Small intestine (tissue), 7 donors: ENCODE results near the gene KANSL1. TPM values are rescaled to one million over a fixed set of nuclear protein-coding genes. Genes with fewer than 3 reads are reported as not detected.

Source experiments
- DNase-seq, 2 donors: peaks; one replicate each; pipeline versions ENCODE4 v3.0.0 to v3.0.0-alpha.2; 2013
- FAIRE-seq: peaks from 2 replicates; lab custom pipeline; 2012; peaks lifted over from hg19 to GRCh38; lab: Jason Lieb, UNC
- H3K27ac ChIP-seq, 3 donors: one replicate each; pipeline ENCODE4 v1.5.1; 2013; ENCODE audit warnings: low read length in 2 of 3, mild to moderate bottlenecking in 2 of 3, control low read depth in 1 of 3, inconsistent platforms in 1 of 3, low read depth in 1 of 3, moderate library complexity in 1 of 3
- H3K27me3 ChIP-seq, 3 donors: one replicate each; pipeline ENCODE4 v1.6.1; 2013; ENCODE audit warnings: low read length in 3 of 3, inconsistent platforms in 1 of 3; ENCODE audit not compliant: control insufficient read depth in 3 of 3, insufficient read depth in 3 of 3
- H3K36me3 ChIP-seq, 3 donors: one replicate each; pipeline ENCODE4 v1.6.1; 2013; ENCODE audit warnings: low read length in 3 of 3, inconsistent platforms in 1 of 3, low read depth in 1 of 3, mild to moderate bottlenecking in 1 of 3, moderate library complexity in 1 of 3; ENCODE audit not compliant: control insufficient read depth in 3 of 3, insufficient read depth in 2 of 3
- H3K4me1 ChIP-seq, 3 donors: one replicate each; pipeline ENCODE4 v1.6.1; 2013; ENCODE audit warnings: low read length in 2 of 3, inconsistent platforms in 1 of 3, low read depth in 1 of 3, mild to moderate bottlenecking in 1 of 3, moderate library complexity in 1 of 3; ENCODE audit not compliant: control insufficient read depth in 3 of 3, insufficient read depth in 2 of 3
- H3K4me3 ChIP-seq, 3 donors: one replicate each; pipeline ENCODE4 v1.5.1; 2013; ENCODE audit warnings: low read length in 3 of 3, control low read depth in 1 of 3, inconsistent platforms in 1 of 3, low read depth in 1 of 3, mild to moderate bottlenecking in 1 of 3, moderate library complexity in 1 of 3
- H3K9me3 ChIP-seq, 2 donors: one replicate each; pipeline ENCODE4 v1.6.1; 2013; ENCODE audit warnings: low read depth in 1 of 2, low read length in 1 of 2; ENCODE audit not compliant: control insufficient read depth in 2 of 2, insufficient read depth in 1 of 2
- WGBS, 3 donors: extraction: QIAGEN DNeasy Blood & Tissue Kit; methylation state at CpG; one replicate each; pipeline ENCODE4 v1.1.7; 2013; 5-methylcytosine and 5-hydroxymethylcytosine counted together
- polyA plus RNA-seq, 4 donors: library from polyadenylated mRNA; stranded (reverse) in 3 of 4; unstranded in 1 of 4; fragments of 200-250 nt in 3 of 4; fragments of 120-200 nt in 1 of 4; gene quantifications; one replicate each; pipeline versions ENCODE4 v1.2.1 to v1.2.3, GENCODE V29; 2013
- donor health status: healthy with polysubstance abuse.
- donor health status: control.
- donor health status: control.
- donor health status: Bipolar disorder and iron deficiency.
- donor health status: healthy.

KANSL1 gene
- polyA plus RNA-seq, 4 donors = 12.7 to 54.0 (median 20.2) TPM

- H3K27me3 ChIP-seq = no peaks in the 10 kb centered on the region
- H3K27ac ChIP-seq = no peak overlapping the region
- peaks cover 0 to 16% (median 5%) of the 10 kb centered on the region in 3 donors for H3K4me1 ChIP-seq
- no peak for FAIRE-seq
- WGBS, 3 donors = 63 to 87% (median 76%) methylated on average over 6 of the region's 6 CpGs
- DNase-seq = peak in 1 of 2 donors; percentile 62
- H3K4me3 ChIP-seq = no peak overlapping the region
- no peaks in the 10 kb centered on the region for H3K9me3 ChIP-seq
- H3K36me3 ChIP-seq = peaks cover 0 to 6% (median 0%) of the 10 kb centered on the region in 3 donors
Measured at GRCh38 chr17:46125831-46126230, 67.4 kb downstream of the KANSL1 start.

DNA sequence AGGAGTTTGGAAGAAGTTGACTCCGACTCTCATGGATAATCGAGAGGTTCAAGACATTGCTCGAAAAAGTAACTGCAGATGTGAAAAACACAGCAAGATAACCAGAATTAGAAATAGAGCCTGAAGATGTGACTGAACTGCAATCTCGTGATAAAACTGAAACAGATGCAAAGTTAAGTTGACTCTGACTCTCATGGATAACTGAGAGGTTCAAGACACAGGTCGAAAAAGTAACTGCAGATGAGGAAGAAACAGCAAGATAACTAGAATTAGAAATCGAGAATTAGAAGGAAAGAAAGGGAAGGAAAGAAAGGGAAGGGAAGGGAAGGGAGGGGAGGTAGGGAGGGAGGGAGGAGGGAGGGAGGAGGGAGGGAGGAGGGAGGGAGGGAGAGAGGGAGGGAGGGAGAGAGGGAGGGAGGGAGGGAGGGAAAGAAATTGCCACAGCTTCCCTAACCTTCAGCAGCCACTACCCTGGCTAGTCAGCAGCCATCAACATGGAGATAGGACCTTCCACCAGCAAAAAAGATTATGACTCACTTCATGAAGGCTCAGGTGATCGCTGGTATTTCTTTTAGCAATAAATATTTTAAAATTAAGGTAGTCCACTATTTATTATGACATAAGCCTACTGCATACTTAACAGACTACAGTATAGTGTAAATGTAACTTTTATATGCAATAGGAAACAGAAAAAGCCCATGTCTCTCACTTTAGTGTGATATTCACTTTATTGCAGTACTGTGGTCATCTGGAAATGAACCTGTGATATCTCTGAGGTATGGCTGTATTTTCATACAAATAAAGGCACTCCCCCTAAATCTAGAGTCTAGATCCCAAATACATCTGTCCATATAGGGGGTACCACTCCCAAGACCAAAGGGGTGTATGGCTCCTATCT is 68.3 kb downstream of the KANSL1 start:
- H3K27me3 ChIP-seq = no peaks in the 10 kb centered on the region
- peaks cover 0 to 6% (median 0%) of the 10 kb centered on the region in 3 donors for H3K36me3 ChIP-seq
- peak in 1 of 2 donors; percentile 24 for DNase-seq
- no peak overlapping the region for H3K4me3 ChIP-seq
- H3K4me1 ChIP-seq = peaks cover 0 to 18% (median 5%) of the 10 kb centered on the region in 3 donors
- 83 to 90% (median 88%) methylated on average over 7 of the region's 7 CpGs for WGBS, 3 donors
- H3K27ac ChIP-seq = peak overlapping the region in 1 of 3 donors; percentile 39
- no peaks in the 10 kb centered on the region for H3K9me3 ChIP-seq
- no peak for FAIRE-seq

GRCh38 chr17:46123607-46124006 is 69.6 kb downstream of the KANSL1 start:
- DNase-seq (no peak), FAIRE-seq (no peak)
- Histone ChIP-seq H3K27ac (no peak overlapping the region), H3K27me3 (no peaks in the 10 kb centered on the region), H3K36me3 (peaks cover 0 to 9% (median 0%) of the 10 kb centered on the region in 3 donors), H3K4me1 (peaks cover 0 to 19% (median 5%) of the 10 kb centered on the region in 3 donors), H3K4me3 (no peak overlapping the region), H3K9me3 (no peaks in the 10 kb centered on the region)
- 97 to 99% (median 99%) methylated on average over 3 of the region's 3 CpGs for WGBS, 3 donors

DNA sequence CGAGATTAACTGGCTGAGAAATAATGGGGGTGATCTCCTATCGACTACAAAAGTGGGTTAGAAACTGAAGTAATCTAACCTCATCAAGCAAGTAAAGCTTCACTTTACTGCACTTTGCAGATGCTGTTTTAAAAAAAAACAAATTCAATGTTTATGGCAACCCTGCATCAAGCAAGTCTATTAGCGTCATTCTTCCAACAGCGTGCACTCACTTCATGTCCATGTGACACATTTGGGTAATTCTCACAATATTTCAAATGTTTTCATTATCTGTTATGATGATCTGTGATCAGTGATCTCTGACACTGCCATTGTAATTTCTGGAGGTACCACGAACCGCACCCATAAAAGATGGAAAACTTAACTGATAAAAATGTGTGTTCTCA is 70.8 kb downstream of the KANSL1 start:
- no peaks in the 10 kb centered on the region for H3K9me3 ChIP-seq
- H3K4me3 ChIP-seq = no peak overlapping the region
- H3K4me1 ChIP-seq = peaks cover 0 to 19% (median 9%) of the 10 kb centered on the region in 3 donors
- WGBS, 3 donors = 55 to 69% (median 64%) methylated on average over 6 of the region's 6 CpGs
- peaks cover 0 to 8% (median 0%) of the 10 kb centered on the region in 3 donors for H3K36me3 ChIP-seq
- DNase-seq (no peak), FAIRE-seq (no peak)
- no peak overlapping the region for H3K27ac ChIP-seq
- no peaks in the 10 kb centered on the region for H3K27me3 ChIP-seq

DNA sequence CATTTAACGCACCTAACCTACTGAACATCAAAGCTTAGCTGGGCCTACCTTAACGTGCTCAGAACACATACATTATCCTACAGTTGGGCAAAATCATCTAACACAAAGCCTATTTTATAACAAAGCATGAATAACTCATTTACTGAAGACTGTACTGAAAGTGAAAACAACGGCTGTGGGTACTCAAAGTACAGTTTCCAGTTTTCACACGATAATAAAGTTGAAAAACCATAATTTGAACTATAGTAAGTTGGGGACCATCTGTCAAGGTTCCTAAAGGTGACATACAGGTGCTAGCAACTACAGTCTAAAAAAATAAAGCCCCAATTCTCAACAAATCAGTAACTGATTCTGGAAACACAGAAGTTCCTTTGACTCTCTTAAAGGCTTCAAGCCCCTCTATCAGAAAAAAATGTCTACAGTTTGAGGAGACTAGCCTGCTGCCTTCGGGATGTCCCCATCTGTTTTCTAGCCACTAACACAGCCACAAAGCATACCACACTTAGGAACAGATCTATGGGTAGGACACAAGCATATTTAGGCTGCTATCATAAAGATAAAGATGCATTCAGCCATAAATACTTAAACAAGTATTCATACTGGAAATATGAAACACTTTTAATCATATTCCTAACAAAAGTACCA is 71.3 kb downstream of the KANSL1 start:
- DNase-seq (no peak), FAIRE-seq (no peak)
- Histone ChIP-seq H3K27ac (no peak overlapping the region), H3K27me3 (no peaks in the 10 kb centered on the region), H3K4me3 (no peak overlapping the region), H3K9me3 (no peaks in the 10 kb centered on the region), H3K36me3 (peaks cover 0 to 5% (median 0%) of the 10 kb centered on the region in 3 donors), H3K4me1 (peaks cover 0 to 19% (median 9%) of the 10 kb centered on the region in 3 donors)
- WGBS, 3 donors = 25 to 42% (median 34%) methylated on average over 5 of the region's 5 CpGs

- Histone ChIP-seq H3K4me1 (peaks cover 0 to 19% (median 9%) of the 10 kb centered on the region in 3 donors), H3K36me3 (peaks cover 0 to 5% (median 0%) of the 10 kb centered on the region in 3 donors), H3K4me3 (no peak overlapping the region), H3K27ac (no peak overlapping the region), H3K9me3 (no peaks in the 10 kb centered on the region), H3K27me3 (no peaks in the 10 kb centered on the region)
- WGBS, 3 donors = 43 to 89% (median 67%) methylated on average over 1 of the region's 1 CpG
- no peak for DNase-seq
- no peak for FAIRE-seq
Measured at GRCh38 chr17:46121165-46121764, 72.0 kb downstream of the KANSL1 start.

DNA sequence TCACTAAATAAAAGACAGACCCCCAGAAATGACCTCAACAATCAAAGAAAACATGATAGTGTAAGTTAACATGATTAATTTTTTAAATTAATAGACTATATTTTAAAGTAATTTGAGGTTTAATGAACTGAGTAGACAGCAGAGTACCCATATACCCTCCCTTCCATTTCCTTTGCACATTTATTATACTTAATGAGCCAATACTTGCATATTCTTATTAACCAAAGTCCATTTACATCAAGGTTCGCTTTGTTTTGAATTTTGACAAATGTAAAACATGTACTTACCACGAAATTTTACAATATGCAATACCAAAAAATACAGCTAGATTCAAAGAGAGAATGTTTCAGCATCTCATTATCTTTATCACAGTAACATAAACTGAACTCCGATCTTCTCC is 72.7 kb downstream of the KANSL1 start:
- FAIRE-seq (no peak), DNase-seq (no peak)
- Histone ChIP-seq H3K4me3 (no peak overlapping the region), H3K9me3 (no peaks in the 10 kb centered on the region), H3K27me3 (no peaks in the 10 kb centered on the region), H3K36me3 (peaks cover 0 to 5% (median 0%) of the 10 kb centered on the region in 3 donors), H3K27ac (no peak overlapping the region), H3K4me1 (peaks cover 0 to 16% (median 9%) of the 10 kb centered on the region in 3 donors)
- WGBS, 3 donors = 49 to 81% (median 72%) methylated on average over 3 of the region's 3 CpGs

DNA sequence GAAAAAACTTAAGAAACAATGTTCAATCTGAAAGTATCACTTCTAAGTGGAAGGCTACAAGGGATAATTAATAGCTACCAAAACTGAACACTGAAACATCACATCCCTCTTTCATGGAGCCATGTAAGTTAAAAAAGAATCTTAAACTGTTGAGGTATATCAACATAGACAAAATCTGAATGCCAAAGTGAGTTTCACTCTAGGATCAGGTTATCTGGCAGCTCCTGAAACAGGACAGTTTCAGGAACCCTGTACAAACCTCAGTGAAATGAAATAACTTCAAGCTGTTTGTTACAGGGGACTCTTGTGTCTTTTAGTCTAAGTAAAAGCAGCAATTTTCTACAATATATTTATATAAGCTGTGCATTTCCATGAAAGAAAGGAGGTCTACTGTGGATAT is 73.2 kb downstream of the KANSL1 start:
- Histone ChIP-seq H3K27ac (no peak overlapping the region), H3K4me1 (peaks cover 0 to 14% (median 9%) of the 10 kb centered on the region in 3 donors), H3K27me3 (no peaks in the 10 kb centered on the region), H3K4me3 (no peak overlapping the region), H3K9me3 (no peaks in the 10 kb centered on the region), H3K36me3 (peaks cover 0 to 5% (median 0%) of the 10 kb centered on the region in 3 donors)
- DNase-seq (no peak), FAIRE-seq (no peak)
